ENCODE results near the gene ADORA2B.
"Not testable (repeated sequence)": the region's sequence is repeated elsewhere in the genome, so short reads cannot be mapped to it uniquely, and the experiment has no call there.

The ADORA2B gene

GRCh38 chr17:15958484-15958854, 13.5 kb downstream of the ADORA2B start:
- Mint-ChIP-seq H3K4me3 (peak overlapping the region; percentile 61), H3K27me3 (no peaks in the 10 kb centered on the region), H3K4me1 (peaks cover 34% of the 10 kb centered on the region), H3K36me3 (peaks cover 2% of the 10 kb centered on the region), H3K27ac (peak overlapping the region; percentile 88), H3K9me3 (no peaks in the 10 kb centered on the region)

- peaks cover 21% of the 10 kb centered on the region for H3K4me1 Mint-ChIP-seq
- H3K27ac Mint-ChIP-seq, result no peak overlapping the region
- no peak overlapping the region for H3K4me3 Mint-ChIP-seq
- H3K36me3 Mint-ChIP-seq, result no peaks in the 10 kb centered on the region
- H3K9me3 Mint-ChIP-seq, result no peaks in the 10 kb centered on the region
- H3K27me3 Mint-ChIP-seq, result peaks cover 2% of the 10 kb centered on the region
Measured at GRCh38 chr17:15963670-15964110, 18.8 kb downstream of the ADORA2B start.

GRCh38 chr17:15965528-15965927, 20.6 kb downstream of the ADORA2B start:
- H3K4me1 Mint-ChIP-seq, result peaks cover 8% of the 10 kb centered on the region
- no peaks in the 10 kb centered on the region for H3K9me3 Mint-ChIP-seq
- H3K27ac Mint-ChIP-seq, result peak overlapping the region; percentile 25
- no peaks in the 10 kb centered on the region for H3K36me3 Mint-ChIP-seq
- no peak overlapping the region for H3K4me3 Mint-ChIP-seq
- H3K27me3 Mint-ChIP-seq, result peaks cover 2% of the 10 kb centered on the region

DNA sequence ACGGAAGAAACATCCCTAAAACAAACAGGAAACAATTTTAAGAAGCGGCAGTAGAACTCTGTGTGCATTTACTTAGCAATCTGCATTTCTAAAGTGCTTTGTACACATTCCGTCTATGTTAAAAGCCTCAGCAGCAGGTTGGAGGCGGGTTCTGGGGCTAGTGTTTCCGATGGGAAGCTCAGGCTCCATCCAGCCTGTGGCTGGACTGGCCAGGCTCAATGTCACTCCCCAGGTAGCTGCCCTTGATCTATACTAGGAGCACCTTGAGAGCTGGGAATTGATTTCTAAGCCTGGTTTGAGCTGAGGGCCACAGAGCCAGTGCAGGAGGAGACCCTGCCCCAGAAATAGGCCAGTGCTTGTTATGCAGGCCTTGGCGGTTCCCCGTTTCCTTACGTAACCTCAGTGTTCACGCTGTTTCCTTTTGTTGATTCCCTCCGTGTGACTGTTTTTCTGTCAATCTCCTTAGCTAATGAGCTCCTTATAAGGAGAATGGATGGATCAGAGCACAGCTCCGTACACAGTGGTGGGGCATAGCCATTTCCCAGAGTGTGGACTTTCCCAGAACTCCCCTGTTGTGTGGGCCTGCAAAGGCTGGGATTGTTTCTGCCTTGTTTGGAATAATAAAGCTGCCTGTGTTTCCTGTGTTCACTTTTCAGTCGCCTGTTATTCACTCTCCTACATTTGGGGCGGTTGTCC, 21.4 kb downstream of the ADORA2B start:
- H3K9me3 Mint-ChIP-seq, result no peaks in the 10 kb centered on the region
- peaks cover 8% of the 10 kb centered on the region for H3K4me1 Mint-ChIP-seq
- no peak overlapping the region for H3K27ac Mint-ChIP-seq
- peaks cover 2% of the 10 kb centered on the region for H3K27me3 Mint-ChIP-seq
- no peak overlapping the region for H3K4me3 Mint-ChIP-seq
- no peaks in the 10 kb centered on the region for H3K36me3 Mint-ChIP-seq

DNA sequence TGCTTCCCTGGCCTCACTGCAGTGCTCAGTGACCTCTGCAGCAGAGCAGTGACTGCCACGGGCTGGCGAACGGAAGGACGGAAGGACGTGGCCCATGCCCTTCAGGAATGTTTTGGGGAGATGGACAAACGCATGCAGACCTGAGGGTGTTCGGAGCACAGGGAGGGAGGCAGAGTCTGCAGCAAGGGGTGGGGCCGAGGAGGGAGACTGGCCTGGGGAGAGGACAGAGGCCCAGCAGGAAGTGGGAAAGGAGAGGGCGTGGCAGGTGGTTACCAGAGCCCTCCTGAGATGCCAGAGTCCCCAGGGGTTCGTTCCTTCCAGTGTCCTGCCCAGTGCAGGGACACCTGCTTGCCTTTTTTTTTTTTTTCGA, 21.9 kb downstream of the ADORA2B start:
- Mint-ChIP-seq H3K9me3 (no peaks in the 10 kb centered on the region), H3K36me3 (no peaks in the 10 kb centered on the region), H3K4me3 (no peak overlapping the region), H3K27ac (no peak overlapping the region), H3K27me3 (peaks cover 2% of the 10 kb centered on the region), H3K4me1 (peaks cover 8% of the 10 kb centered on the region)

- Mint-ChIP-seq H3K4me3 (no peak overlapping the region), H3K27ac (no peak overlapping the region), H3K27me3 (peaks cover 2% of the 10 kb centered on the region), H3K9me3 (no peaks in the 10 kb centered on the region), H3K36me3 (no peaks in the 10 kb centered on the region), H3K4me1 (peaks cover 8% of the 10 kb centered on the region)
Measured at GRCh38 chr17:15967706-15968399, 22.9 kb downstream of the ADORA2B start.

GRCh38 chr17:15969463-15969862, 24.5 kb downstream of the ADORA2B start:
- no peak overlapping the region for H3K4me3 Mint-ChIP-seq
- no peaks in the 10 kb centered on the region for H3K36me3 Mint-ChIP-seq
- H3K9me3 Mint-ChIP-seq, result no peaks in the 10 kb centered on the region
- no peak overlapping the region for H3K27ac Mint-ChIP-seq
- peaks cover 2% of the 10 kb centered on the region for H3K27me3 Mint-ChIP-seq
- peaks cover 8% of the 10 kb centered on the region for H3K4me1 Mint-ChIP-seq

DNA sequence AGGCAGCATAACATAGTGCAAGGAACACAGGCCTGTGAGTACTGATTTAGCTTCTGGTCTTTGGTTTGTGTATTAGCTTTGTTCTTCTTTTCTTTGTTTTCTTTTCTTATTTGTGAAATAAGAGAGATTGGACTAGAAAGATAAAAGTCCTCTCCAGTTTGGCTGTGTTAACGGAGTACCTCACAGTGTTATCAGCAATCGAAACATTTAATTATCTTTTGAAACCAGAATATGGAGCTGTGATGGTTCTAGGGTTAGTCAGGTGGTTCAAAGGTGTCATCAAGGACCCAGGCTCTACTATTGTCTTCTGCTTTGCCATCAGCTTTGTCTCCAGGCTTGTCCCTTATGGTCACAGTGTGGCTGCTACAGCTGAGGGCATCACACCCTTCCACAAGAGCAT, 25.6 kb downstream of the ADORA2B start:
- H3K4me3 Mint-ChIP-seq, result no peak overlapping the region
- H3K27me3 Mint-ChIP-seq, result peaks cover 2% of the 10 kb centered on the region
- no peaks in the 10 kb centered on the region for H3K36me3 Mint-ChIP-seq
- H3K27ac Mint-ChIP-seq, result no peak overlapping the region
- no peaks in the 10 kb centered on the region for H3K9me3 Mint-ChIP-seq
- peaks cover 8% of the 10 kb centered on the region for H3K4me1 Mint-ChIP-seq

GRCh38 chr17:15971098-15971678, 26.3 kb downstream of the ADORA2B start:
- Mint-ChIP-seq H3K9me3 (no peaks in the 10 kb centered on the region), H3K4me3 (no peak overlapping the region), H3K4me1 (peaks cover 8% of the 10 kb centered on the region), H3K27me3 (peaks cover 2% of the 10 kb centered on the region), H3K27ac (no peak overlapping the region), H3K36me3 (no peaks in the 10 kb centered on the region)

DNA sequence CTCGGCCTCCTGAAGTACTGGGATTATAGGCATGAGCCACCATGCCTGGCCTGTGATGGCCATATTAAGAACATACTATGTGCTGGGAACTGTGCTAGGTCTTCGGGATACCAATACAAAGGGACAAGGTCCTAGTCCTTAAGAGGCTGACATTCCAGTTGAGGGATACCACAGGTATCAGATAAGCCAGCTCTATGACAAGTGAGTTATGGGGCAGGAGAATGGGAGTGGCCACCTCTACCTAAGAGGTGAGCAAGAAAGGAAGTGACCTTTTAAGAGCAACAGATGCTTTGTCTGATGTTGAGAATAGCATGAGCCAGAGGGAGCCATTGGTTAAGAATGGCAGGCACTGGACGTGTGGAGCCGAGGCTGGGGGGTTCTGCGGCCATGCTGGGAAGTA, 27.0 kb downstream of the ADORA2B start:
- H3K4me1 Mint-ChIP-seq, result peaks cover 4% of the 10 kb centered on the region
- H3K9me3 Mint-ChIP-seq, result no peaks in the 10 kb centered on the region
- no peak overlapping the region for H3K4me3 Mint-ChIP-seq
- peaks cover 2% of the 10 kb centered on the region for H3K27me3 Mint-ChIP-seq
- H3K36me3 Mint-ChIP-seq, result peaks cover 2% of the 10 kb centered on the region
- no peak overlapping the region for H3K27ac Mint-ChIP-seq

GRCh38 chr17:15972497-15972951, 27.6 kb downstream of the ADORA2B start:
- H3K36me3 Mint-ChIP-seq, result peaks cover 3% of the 10 kb centered on the region
- peaks cover 4% of the 10 kb centered on the region for H3K4me1 Mint-ChIP-seq
- H3K27ac Mint-ChIP-seq, result no peak overlapping the region
- H3K4me3 Mint-ChIP-seq, result no peak overlapping the region
- no peaks in the 10 kb centered on the region for H3K9me3 Mint-ChIP-seq
- H3K27me3 Mint-ChIP-seq, result peaks cover 2% of the 10 kb centered on the region

- Mint-ChIP-seq H3K4me3 (no peak overlapping the region), H3K27ac (no peak overlapping the region), H3K36me3 (peaks cover 6% of the 10 kb centered on the region), H3K4me1 (no peaks in the 10 kb centered on the region), H3K9me3 (no peaks in the 10 kb centered on the region), H3K27me3 (peaks cover 2% of the 10 kb centered on the region)
Measured at GRCh38 chr17:15973016-15973415, 28.1 kb downstream of the ADORA2B start.

DNA sequence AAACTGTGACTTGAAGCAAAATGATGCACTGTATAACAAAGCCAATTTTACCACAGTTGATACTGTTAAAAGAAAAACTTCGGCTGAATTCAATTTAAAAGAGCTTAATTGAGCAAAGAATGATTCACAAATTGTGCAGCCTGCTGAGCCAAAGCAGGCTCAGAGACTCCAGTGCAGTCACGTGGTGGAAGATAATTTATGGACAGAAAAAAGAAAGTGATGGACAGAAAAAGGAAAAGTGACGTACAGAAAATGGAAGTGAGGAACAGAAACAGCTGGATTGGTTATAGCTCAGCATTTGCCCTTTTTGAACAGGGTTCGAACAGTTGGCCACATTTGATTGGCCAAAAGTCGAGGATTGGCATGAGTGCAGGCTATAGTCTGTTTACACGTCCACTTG, 28.9 kb downstream of the ADORA2B start:
- no peaks in the 10 kb centered on the region for H3K9me3 Mint-ChIP-seq
- H3K27ac Mint-ChIP-seq, result peak overlapping the region; percentile 33
- peaks cover 7% of the 10 kb centered on the region for H3K36me3 Mint-ChIP-seq
- no peak overlapping the region for H3K4me3 Mint-ChIP-seq
- H3K27me3 Mint-ChIP-seq, result no peaks in the 10 kb centered on the region
- no peaks in the 10 kb centered on the region for H3K4me1 Mint-ChIP-seq

DNA sequence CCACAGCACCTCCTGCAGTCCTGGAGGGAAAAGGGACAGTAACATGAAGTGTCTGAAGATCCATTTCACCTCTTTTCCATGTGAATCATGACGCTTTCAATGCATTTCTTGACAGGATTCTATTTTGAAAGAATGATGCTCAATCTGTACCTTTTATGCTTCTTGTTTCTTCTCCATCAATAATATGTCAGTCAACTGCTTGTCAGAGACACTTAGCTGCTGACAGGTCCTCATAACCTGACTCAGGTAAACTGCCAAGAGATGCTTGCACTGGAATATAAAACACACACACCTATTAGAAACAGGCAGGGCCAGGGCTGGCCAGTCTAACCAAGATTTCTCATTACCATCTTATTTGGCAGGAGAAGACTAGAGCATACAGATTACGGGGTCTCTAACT, 33.0 kb downstream of the ADORA2B start:
- Mint-ChIP-seq H3K4me3 (no peak overlapping the region), H3K27ac (no peak overlapping the region), H3K27me3 (no peaks in the 10 kb centered on the region), H3K36me3 (peaks cover 18% of the 10 kb centered on the region), H3K9me3 (no peaks in the 10 kb centered on the region), H3K4me1 (peaks cover 25% of the 10 kb centered on the region)

DNA sequence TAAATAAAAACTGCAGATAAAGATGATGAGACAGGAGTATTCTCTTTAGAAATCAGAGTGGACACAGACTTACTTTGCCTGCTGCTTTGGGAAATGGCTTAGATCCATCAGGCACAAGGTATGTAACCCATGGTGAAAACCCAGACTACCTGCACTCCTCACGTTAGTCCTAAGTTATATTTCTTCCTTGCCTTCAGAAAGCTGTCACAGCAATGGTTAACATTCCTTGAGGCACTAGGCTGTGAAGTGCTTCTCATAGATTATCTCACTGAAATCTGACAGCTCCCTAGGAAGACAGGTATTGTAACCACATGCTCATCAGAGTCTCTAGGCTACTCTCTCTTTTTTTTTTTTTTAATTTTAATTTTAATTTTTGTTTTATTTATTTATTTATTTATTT, 33.7 kb downstream of the ADORA2B start:
- no peak overlapping the region for H3K27ac Mint-ChIP-seq
- H3K4me1 Mint-ChIP-seq, result peaks cover 25% of the 10 kb centered on the region
- no peak overlapping the region for H3K4me3 Mint-ChIP-seq
- no peaks in the 10 kb centered on the region for H3K9me3 Mint-ChIP-seq
- H3K27me3 Mint-ChIP-seq, result no peaks in the 10 kb centered on the region
- H3K36me3 Mint-ChIP-seq, result peaks cover 18% of the 10 kb centered on the region

- Mint-ChIP-seq H3K4me1 (peaks cover 25% of the 10 kb centered on the region), H3K36me3 (peaks cover 20% of the 10 kb centered on the region)
- H3K27me3 Mint-ChIP-seq, H3K9me3 Mint-ChIP-seq, H3K27ac Mint-ChIP-seq, H3K4me3 Mint-ChIP-seq: not testable (repeated sequence)
Measured at GRCh38 chr17:15979013-15979412, 34.1 kb downstream of the ADORA2B start.
